NCI-H2227 (cell line): ENCODE measurements around the gene ACTMAP.
"Not testable (repeated sequence)": the region's sequence is repeated elsewhere in the genome, so short reads cannot be mapped to it uniquely, and the experiment has no call there.

ENCODE experiments used
- DNase-seq: peaks from one replicate; lab custom pipeline; 2025; ENCODE audit not compliant: unreplicated experiment; lab: John Stamatoyannopoulos, UW

Gene ACTMAP, protein sequence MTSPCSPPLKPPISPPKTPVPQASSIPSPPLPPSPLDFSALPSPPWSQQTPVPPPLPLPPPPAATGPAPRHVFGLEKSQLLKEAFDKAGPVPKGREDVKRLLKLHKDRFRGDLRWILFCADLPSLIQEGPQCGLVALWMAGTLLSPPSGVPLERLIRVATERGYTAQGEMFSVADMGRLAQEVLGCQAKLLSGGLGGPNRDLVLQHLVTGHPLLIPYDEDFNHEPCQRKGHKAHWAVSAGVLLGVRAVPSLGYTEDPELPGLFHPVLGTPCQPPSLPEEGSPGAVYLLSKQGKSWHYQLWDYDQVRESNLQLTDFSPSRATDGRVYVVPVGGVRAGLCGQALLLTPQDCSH

DNA sequence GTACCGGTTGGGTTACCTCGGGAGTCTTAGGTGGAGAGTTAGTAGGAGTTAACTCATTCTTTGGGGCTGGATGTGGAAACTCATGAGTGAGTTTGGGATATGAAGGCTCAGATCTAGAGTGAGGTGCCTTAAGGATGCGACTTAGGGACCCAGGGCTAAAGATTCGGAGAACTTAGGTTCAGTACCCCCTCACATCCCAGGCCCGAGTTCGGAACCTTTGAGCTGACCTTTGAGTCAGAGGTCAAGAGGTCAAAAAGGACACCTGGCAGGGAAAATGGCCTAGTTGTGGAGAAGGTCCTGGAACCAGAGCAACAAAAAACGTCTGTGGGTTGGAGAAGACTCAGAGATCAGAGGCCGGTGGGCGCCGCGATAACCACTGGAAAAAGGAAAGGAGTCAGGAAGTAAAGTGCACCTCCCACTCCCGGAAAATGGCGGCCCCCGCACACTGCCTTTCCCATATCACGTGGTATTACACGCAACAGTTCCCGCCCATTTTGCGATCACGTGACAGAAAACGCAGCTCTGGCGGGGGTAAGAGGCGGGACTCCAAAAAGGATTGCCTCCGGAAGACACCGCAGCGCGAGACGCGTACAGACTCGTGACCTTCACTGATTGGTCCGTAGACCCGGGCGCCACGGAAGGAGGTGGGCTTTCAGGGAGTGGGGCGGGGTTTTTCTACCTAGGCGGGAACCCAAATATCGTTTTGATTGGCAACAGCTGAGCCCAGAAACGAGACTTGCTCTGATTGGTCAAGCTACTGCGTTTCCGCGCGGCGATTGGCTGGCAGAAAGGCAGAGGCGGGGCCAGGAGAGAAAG, at the start of gene ACTMAP:
ACTMAP (minus strand) TSS at position 420 of the 816 bp plus-strand sequence. CDS start 674 bp downstream, outside the sequence.
- DNase-seq, result peak; percentile 100

DNA sequence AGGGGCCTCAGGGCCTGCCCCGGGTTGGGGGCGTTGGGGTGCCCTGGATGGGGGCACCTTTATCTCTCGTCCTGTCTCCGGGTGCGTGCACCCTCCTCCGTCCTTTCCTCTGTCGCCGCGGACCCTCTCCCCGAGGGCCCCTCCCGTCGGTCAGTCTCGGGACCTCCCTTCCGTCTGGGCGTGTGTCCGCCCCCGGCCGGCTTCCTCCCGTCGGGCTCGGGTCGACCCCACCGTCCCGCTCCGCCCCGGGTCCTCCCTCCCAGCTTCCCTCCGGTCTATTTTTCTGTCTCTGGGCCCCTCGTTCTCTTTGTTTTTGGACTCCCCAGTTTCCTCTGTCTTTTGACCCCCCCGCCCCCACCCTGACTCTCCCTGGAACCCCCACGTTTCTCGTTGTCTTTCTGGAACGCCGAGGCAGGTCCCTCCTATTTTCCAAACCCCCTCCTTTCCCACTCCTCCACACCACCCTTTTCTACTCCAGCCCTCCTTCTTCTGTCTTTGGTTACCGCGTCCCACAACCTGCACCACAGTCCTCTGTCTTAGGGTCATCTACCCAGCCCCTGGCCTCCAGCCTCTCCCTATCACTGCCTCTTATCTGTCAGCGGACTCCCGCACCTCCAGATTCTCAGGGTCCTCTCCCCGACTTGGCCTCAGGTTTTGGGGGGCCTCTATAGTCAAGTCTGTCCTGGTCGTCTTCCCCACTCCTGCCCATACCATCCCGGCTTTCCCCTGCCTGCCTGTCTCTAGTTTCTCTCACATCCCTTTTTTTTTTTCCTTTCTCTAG, 49.5 kb upstream of the ACTMAP start:
- DNase-seq, result peak; percentile 87

DNA sequence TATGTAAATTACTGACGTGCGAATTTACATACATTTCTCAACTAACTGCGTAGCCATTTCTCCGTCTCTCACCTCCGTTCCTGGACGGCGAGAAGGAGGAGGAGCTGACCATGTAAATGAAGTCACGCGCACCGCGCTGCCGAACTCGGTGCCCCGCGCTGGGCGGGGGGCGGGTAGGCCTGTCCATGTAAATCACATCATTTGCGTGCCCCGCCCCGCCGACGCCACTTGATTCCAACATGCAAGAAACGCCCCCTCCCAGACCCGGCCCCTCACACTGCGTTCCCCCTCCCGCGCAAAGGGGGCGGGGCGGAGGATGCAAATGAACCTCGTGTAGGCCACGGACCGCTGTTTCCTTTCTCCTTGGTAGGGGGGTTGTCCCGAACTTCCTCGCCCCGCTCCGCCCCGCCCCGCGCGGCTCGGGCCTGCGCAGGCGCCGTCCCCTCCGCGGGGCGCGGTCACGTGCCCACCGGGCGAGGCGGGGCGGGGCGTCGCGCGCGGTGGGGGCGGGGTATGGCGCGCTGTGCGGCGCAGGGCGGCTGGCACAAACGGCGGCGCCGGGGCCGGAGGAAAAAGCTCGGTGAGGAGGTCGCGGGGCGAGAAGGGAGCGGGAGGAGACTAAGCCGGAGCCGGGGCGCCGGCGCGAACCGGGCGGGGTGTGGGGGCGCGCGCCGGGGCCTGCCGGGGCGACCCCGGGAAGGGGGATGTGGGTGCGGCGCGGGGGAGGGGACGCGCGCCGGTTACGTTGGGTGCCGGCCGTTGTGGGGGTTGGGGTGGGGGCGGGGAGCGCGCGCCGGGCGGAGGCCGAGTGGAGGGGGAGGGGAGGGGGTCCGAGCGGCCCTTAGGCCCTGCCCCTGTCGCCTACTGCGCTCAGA, 48.6 kb upstream of the ACTMAP start, which contains the start of gene EGLN2:
EGLN2 (plus strand) TSS at position 509 of the 875 bp plus-strand sequence. CDS start 1,382 bp downstream, outside the sequence.
- peak; percentile 100 for DNase-seq

DNA sequence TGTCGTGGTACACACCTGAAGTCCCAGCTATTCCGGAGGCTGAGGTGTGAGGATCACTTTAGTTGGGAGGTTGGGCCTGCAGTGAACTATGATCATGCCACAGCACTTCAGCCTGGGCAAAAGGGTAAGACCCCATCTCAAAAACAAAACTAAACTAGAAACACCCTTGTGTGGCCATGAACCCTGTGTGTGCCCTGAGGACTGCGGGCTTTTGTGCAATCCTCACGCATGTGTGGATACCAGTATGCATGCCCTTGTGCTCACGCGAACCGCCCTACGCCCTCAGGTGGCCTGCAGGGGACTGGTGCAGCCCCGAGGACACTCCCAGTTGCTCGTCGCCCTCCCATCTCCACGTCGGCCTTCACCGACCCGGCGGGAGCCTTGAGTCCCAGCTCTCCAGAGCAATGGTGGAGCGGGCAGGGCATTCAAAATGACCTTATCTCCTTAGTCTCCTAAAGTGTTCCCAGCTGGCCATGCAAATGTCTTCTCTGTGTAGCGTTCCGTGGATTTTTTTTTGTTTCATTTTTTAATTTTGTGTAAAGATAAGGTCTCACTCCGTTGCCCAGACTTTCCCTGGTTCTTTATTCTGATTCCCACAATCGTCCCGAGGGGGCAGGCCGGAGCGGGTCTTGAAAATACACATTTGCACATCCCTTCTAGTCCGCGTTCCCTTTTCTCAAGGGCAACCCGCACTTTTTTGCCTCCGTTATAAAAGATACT, 47.8 kb upstream of the ACTMAP start:
- peak; percentile 91 for DNase-seq

DNA sequence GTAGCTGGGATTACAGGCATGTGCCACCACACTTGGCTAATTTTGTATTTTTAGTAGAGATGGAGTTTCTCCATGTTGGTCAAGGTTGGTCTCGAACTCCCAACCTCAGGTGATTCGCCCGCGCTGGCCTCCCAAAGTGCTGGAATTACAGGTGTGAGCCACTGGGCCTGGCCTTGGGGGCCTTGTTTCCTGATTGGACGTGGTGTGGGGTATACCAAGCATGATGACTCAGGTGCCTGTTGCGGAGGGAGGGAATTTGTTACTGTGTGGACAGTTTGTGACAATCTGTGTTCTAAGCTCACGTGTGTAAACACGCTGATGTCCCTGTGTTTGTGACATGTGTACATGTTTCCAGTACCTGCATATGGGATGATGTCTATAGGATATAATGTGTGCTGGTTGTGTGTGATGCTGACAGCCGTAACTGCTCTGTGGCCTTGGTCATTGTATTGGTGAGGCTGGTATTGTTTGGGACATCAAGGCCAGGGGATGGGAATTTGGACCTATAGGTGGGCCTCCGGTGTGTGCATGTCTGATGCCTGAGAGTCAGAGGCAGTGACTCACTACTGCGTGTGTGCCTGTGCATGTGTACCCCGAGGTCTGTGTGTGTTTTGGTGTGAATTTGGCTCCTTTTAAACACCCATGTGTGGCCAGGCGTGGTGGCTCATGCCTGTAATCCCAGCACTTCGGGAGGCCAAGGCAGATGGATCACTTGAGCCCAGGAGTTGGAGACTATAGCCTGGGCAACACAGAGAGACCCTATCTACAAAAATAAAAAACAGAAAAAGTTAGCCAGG, 47.1 kb upstream of the ACTMAP start:
- DNase-seq, result no peak

DNA sequence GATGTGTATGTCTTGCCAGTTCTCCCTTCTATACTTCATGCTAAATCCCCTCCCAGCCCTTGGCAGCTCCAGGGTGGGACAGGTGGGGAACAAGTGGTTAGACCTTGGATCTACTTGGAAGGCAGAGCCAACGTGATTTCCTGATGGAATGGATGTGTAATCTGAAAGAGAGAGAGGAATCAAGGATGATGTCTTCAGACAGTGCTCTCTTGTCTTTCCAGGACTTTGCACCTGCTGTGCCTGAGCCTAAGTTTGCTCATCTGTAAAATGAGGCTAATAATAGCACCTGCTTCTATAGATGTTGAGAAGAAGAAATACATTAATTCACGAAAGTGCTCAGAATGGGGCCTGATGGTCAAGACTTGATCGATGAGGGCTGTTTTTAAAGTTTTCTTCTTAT, 41.7 kb upstream of the ACTMAP start:
- no peak for DNase-seq

DNA sequence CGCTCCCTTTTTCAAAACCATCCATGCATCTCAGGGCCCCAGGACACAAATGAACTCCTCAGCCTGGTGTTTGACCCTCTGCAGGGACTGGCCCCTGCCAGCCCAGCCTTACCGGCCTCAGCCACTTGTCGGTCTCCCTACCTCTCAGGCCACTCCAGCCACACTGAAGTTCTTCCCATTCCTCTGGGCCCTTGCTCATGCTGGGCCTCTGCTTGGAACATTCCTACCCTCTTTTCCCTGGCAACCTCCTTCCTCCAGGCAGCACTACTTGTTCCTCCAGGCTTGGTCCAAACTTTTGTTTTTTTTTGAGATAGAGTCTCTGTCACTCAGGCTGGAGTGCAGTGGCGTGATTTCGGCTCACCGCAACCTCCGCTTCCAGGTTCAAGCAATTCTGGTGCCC, 41.1 kb upstream of the ACTMAP start:
- DNase-seq, result no peak

DNA sequence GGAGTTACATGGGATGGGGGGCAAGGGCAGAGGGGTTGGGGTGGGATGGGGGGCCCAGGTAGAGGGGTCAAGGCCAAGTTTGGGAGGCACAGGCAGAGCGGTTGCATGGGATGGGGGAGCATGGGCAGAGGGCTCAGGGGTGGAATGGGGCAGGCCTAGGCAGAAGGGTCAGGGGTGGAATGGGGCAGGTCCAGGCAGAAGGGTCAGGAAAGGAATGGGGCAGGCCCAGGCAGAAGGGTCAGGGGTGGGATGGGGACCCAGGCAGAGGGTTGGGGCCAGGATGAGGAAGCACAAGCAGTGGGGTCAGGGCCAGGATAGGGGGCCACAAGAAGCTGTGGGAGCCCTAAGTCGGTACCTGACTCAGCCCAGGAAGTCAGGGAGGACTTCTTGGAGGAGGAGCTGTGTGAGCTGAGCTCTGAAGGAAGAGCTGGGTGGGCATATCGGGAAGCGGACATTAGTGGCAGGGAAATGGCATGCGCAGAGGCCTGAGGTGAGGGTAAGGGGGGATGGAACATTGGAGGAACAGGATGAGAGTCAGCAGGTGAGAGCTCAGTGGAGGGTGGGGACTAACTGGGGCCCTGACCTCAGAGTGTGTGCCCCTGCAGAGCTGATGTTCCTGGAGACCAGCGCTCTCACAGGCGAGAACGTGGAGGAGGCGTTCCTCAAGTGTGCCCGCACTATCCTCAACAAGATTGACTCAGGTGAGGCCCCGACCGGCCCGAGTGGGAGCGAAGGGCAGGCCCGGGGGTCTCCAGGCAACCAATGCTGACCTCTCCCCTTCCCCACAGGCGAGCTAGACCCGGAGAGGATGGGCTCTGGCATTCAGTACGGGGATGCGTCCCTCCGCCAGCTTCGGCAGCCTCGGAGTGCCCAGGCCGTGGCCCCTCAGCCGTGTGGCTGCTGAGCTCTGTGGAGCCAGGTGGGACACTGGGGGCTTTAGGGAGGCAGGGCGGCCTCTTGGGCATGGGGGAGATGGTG, 36.1 kb upstream of the ACTMAP start:
- DNase-seq, result no peak

DNA sequence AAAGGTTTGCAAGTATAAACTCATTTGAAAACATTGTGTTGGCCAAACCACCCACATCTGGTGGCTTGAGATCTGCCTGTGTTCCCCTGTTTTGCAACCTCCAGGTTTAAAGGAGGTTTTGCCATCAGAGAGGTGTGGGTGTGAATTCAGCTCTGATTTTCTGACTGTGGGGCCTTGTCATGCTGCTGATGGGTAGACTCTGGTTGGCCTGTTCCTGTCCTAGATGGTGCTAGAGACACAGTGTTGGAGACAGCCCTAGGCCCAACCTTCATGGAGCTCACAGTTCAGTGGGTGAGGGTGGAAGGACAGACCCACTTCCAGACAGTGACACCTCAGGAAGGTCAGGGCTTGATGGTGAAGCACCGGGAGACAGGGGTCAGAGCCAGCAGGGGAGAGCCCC, 35.2 kb upstream of the ACTMAP start:
- DNase-seq, result no peak

DNA sequence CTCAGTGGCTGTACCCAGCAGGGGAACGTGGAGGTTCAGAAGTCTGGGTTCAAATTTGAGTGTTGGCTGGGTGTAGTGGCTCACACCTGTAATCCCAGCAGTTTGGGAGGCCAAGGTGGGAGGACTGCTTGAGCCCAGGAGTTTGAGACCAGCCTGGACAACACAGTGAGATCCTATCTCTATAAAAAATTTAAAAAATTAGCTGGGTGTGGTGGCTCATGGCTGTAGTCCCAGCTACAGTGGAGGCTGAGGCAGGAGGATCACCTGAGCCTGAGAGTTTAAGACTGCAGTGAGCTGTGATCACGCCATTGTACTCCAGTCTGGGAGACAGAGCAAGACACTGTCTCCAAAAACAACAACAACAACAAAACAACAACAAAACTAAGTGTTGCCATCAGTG, 33.9 kb upstream of the ACTMAP start:
- DNase-seq, result not testable (repeated sequence)

DNA sequence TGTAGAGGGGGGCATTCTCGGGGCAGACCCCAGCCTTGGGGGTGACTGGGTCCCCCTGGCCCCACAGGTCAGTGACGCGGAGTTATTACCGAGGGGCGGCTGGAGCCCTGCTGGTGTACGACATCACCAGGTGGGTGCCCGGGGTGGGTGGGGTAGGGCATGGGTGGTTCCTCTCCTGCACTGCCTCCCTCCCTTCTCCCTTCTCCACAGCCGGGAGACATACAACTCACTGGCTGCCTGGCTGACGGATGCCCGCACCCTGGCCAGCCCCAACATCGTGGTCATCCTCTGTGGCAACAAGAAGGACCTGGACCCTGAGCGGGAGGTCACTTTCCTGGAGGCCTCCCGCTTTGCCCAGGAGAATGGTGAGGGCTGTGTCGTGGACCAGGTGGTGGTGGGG, 33.4 kb upstream of the ACTMAP start:
- no peak for DNase-seq

DNA sequence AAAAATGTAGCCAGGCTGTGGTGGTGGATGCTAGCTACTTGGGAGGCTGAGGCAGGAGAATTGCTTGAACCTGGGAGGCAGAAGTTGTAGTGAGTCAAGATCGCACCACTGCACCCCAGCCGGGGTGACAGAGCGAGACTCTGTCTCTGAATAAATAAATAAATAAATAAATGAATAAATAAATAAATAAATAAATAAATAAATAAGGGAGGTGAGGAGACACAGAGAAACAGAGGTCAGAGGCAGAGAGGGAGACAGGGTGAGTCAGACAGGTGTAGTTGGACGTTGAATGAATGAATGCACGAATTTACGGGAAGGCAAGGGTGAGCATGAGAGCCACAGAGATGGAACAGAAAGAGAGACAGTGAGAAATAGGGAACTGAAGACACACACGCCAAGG, 30.9 kb upstream of the ACTMAP start:
- no peak for DNase-seq

DNA sequence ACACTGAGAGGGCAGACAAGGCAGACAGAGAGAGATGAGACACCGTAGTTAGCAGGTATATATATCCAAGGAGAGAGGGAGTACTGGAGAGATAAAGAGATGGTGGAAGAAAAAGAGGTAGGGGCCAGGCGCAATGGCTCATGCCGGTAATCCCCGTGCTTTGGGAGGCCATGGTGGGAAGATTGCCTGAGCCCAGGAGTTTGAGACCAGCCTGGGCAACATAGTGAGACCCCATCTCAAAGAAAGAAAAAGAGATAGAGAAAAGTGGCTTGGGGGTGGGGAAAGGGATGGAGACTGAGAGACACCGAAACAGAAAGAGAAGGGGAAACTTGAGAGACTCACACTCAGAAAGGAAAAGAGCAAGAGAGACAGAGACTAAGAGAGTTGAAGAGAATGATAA, 30.3 kb upstream of the ACTMAP start:
- no peak for DNase-seq

DNA sequence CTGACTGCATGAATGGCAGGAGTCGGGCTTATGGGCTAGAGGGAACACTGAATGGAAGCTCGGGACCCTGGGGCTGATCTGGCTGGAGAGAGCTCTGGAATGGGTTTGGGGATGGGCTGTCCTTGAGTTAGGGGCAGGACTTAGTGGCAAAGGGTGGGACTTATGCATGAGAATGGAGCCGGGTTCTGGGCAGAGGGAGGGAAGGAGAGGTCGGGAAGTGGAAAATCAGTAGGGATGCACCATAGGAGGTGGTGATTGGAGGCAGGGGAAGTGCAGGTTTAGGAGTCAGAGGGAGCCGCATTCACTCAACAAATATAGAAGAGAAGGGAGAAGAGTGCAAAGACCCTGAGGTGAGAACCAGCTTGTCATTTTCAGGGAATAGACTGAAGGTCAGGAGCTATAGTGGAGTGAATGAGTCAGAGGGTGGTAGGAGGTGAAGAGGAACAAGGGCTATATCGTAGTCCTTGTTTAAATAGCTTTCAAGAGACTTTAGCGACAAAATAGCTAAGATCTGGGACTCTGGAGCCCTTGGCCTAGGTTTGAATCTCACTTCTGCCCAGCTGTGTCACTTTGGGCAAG, 28.5 kb upstream of the ACTMAP start:
- DNase-seq, result no peak

DNA sequence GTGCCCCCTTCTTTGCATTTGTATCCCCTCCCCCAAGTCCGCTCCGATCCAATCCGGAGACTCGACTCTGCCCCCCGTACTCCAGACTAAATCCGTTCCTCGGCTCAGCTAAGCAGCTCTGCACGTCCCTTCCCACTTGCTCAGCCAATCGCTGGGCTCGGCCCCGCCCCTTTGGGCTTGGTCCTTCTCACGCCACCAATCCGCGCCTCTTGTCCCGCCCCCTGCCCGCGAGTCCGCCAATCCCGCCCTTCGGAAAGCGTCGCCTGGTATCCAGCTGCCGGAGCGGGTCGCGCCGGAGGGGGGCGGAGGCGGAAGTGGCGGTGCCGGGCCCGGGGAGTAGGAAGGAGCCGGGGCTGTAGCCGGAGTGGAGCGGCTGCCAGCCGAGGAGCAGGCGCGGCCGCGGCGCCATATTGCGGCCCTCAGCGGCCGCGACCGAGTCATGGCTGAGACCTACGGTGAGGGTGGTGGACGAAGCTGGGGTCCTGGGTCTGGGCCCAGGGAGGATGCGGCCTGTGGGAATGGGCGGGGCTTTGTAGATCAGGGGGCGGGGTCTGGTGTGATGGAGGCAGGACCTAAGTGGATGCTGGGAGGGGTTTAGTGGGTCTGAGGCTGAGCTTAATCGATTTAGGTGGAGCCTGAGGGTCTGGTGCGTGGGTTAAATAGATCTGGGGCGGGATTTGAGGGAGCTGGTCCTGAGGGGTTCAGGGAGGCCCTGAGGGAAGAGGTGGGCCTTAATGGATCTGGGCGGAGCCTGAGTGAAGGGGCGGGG, 27.8 kb upstream of the ACTMAP start, which contains the start of gene RAB4B:
RAB4B (plus strand) TSS at position 311 of the 769 bp plus-strand sequence; CDS start at position 440, 129 bp downstream.
- DNase-seq, result peak; percentile 100

DNA sequence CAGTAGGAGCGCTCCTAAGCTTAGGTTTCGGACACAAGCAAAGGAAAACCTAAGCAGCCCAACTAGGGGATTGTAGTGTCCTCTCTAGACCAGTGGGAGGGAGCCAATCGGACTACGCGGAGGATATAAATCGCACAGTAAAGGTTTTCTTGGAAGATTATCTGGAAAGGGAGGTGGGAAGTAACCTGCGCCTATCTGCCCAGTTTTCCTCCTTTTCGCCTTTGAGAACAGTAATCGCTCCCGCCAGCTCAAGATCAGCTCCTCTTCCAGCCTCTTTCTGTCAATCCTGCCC, 27.3 kb upstream of the ACTMAP start:
- no peak for DNase-seq
